HL-60 (cell line): ENCODE data around the gene PALM3.
A peak's percentile ranks its signal among the peaks of the same experiment; 100 is the strongest.
"Not testable (repeated sequence)": the region's sequence is repeated elsewhere in the genome, so short reads cannot be mapped to it uniquely, and the experiment has no call there.

Source experiments
- DNase-seq, 2 experiments: peaks; one replicate each; pipeline ENCODE4 v3.0.0-alpha.2; 2010 to 2020; ENCODE audit warnings: low read depth in 1 of 2, low spot score in 1 of 2
- H3K27ac ChIP-seq: fragments of 250-450 bp; sonication (Bioruptor Pico); replicated peaks from 2 replicates; pipeline ENCODE4 v1.5.1; 2020; ENCODE audit warnings: mild to moderate bottlenecking, moderate library complexity
- H3K27me3 ChIP-seq: fragments of 250-450 bp; sonication (Bioruptor Pico); 2 replicates; pipeline ENCODE4 v1.5.1; 2021; ENCODE audit warnings: mild to moderate bottlenecking, moderate library complexity; ENCODE audit not compliant: insufficient read depth, poor library complexity, severe bottlenecking
- H3K4me3 ChIP-seq: replicated peaks from 2 replicates; pipeline ENCODE4 v1.5.1; 2011; ENCODE audit warnings: mild to moderate bottlenecking, control low read depth, low read length; ENCODE audit not compliant: insufficient read depth
- CTCF ChIP-seq: IDR thresholded peaks from one replicate; pipeline ENCODE4 v1.5.1; 2011; ENCODE audit warnings: low read length, control low read depth, inconsistent platforms; ENCODE audit not compliant: insufficient read depth
- GABPA ChIP-seq: IDR thresholded peaks from 2 replicates; pipeline ENCODE4 v1.6.1; 2012; ENCODE audit warnings: low read depth
- POLR2AphosphoS5 ChIP-seq: IDR thresholded peaks from 2 replicates; pipeline ENCODE4 v1.6.1; 2012; ENCODE audit warnings: low read depth
- REST ChIP-seq: IDR thresholded peaks from 2 replicates; pipeline ENCODE4 v1.6.1; 2012; ENCODE audit warnings: low read depth; ENCODE audit not compliant: insufficient replicate concordance
- SPI1 ChIP-seq: IDR thresholded peaks from 2 replicates; pipeline ENCODE4 v1.6.1; 2012; ENCODE audit warnings: low read depth, mild to moderate bottlenecking, borderline replicate concordance

Gene PALM3

GRCh38 chr19:14028901-14029300 lies 33.0 kb downstream of the PALM3 start:
- DNase-seq: no peak
- no peak overlapping the region for H3K27ac ChIP-seq
- no peaks in the 10 kb centered on the region for H3K27me3 ChIP-seq
- H3K4me3 ChIP-seq: no peak overlapping the region
- TF ChIP-seq CTCF (no peak), REST (no peak), SPI1 (no peak), POLR2AphosphoS5 (no peak), GABPA (no peak)

- DNase-seq: no peak
- H3K4me3 ChIP-seq: no peak within 1 kb of the TSS
- no peak within 1 kb of the TSS for H3K27ac ChIP-seq
- TF ChIP-seq CTCF: no peak
- TF ChIP-seq POLR2AphosphoS5: no peak
- TF ChIP-seq GABPA: no peak
- TF ChIP-seq REST: no peak
- TF ChIP-seq SPI1: no peak
- H3K27me3 ChIP-seq: no peaks in the 10 kb centered on the region
Measured at GRCh38 chr19:14027856-14028450, 33.9 kb downstream of the PALM3 start, which contains the start of gene RLN3. TSS of gene RLN3 (plus strand) at chr19:14028148. CDS start at chr19:14028205, 57 bp downstream.

GRCh38 chr19:14026652-14027192 lies 35.2 kb downstream of the PALM3 start:
- not testable (repeated sequence) for H3K27ac ChIP-seq

GRCh38 chr19:14023404-14024235 lies 38.3 kb downstream of the PALM3 start:
- Histone ChIP-seq H3K27ac (peak overlapping the region; percentile 56), H3K27me3 (no peaks in the 10 kb centered on the region), H3K4me3 (no peak overlapping the region)
- TF ChIP-seq POLR2AphosphoS5: no peak
- peak; percentile 75 for TF ChIP-seq CTCF
- peak; percentile 71 to 83 for DNase-seq

More at GRCh38 chr19:14026652-14027192, 35.2 kb downstream of the PALM3 start:
- not testable (repeated sequence) for DNase-seq, H3K27me3 ChIP-seq, H3K4me3 ChIP-seq
